Measurements from ENCODE around the gene OR2S2. TPM values are rescaled to one million over a fixed set of nuclear protein-coding genes. Genes with fewer than 3 reads are reported as not detected.
A peak's percentile ranks its signal among the peaks of the same experiment; 100 is the strongest.
"Not testable (repeated sequence)": the region's sequence is repeated elsewhere in the genome, so short reads cannot be mapped to it uniquely, and the experiment has no call there.

Gene OR2S2
- total RNA-seq, 3 donors from 2014 or later = not detected

DNA sequence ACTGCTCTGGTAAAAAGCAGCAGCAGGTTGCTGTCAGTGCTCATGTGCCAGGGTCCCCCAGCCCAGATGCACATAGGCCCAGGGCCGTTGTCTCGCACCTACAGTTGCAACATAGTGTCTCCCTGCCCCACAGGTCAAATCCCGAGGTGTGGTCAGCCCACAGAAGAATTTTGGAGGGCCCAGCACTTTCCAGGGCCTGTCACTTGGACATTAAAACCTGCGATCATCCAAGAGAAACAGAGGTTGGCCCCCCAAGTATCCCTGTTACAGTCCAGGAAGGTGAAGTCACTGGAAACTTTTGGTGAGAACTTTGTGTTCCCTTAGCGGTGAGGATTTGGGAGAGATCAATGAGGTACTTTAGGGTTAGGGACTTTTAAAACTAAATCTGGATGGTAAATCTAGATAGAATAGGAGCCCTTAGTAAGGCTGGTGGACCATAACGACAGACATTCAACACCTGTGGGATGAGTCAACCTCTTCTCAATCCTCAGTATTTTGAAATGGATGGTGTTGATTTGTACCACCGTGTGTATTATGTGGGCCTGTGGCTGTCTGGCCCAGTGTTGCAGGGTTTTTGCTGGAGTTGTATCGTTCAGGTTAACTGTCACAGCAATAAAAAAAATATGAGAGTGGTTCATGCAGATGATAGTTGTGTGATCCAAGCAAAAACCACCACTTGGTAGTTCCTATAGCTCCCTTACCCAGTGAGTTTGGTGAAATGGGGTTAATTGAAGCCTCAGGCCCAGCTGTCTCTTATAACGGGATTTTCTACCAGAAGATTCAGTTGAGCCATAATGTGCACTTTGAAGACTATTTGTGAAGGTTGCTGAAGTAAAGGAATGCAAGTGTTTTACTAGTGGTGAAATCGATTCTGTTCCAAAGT is 19.2 kb downstream of the OR2S2 start:
- H3K4me3 ChIP-seq = no peak overlapping the region
- H3K36me3 ChIP-seq = no peaks in the 10 kb centered on the region
- H3K27ac ChIP-seq = peak overlapping the region in 1 of 2 donors; percentile 19
- no peak for DNase-seq (ENCODE audit: low spot score in 2 of 2)
- intact Hi-C loops (cut with DNase I; ENCODE audit: low total_unique reads) = no loop called here
- no peaks in the 10 kb centered on the region for H3K9me3 ChIP-seq
- no peaks in the 10 kb centered on the region for H3K27me3 ChIP-seq
- TF ChIP-seq POLR2AphosphoS5 (IDR thresholded peaks at IDR 0.05) (no peak), POLR2A (IDR thresholded peaks at IDR 0.05) (no peak)
- TF ChIP-seq, protein P1, sequence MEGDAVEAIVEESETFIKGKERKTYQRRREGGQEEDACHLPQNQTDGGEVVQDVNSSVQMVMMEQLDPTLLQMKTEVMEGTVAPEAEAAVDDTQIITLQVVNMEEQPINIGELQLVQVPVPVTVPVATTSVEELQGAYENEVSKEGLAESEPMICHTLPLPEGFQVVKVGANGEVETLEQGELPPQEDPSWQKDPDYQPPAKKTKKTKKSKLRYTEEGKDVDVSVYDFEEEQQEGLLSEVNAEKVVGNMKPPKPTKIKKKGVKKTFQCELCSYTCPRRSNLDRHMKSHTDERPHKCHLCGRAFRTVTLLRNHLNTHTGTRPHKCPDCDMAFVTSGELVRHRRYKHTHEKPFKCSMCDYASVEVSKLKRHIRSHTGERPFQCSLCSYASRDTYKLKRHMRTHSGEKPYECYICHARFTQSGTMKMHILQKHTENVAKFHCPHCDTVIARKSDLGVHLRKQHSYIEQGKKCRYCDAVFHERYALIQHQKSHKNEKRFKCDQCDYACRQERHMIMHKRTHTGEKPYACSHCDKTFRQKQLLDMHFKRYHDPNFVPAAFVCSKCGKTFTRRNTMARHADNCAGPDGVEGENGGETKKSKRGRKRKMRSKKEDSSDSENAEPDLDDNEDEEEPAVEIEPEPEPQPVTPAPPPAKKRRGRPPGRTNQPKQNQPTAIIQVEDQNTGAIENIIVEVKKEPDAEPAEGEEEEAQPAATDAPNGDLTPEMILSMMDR (IDR thresholded peaks at IDR 0.05) = no peak
- no peaks in the 10 kb centered on the region for H3K4me1 ChIP-seq

GRCh38 chr9:35937227-35937626 is 20.7 kb downstream of the OR2S2 start:
- no peak for TF ChIP-seq POLR2AphosphoS5 (IDR thresholded peaks at IDR 0.05)
- TF ChIP-seq POLR2A (IDR thresholded peaks at IDR 0.05) = no peak
- TF ChIP-seq, protein P1 (IDR thresholded peaks at IDR 0.05) = no peak
- Histone ChIP-seq H3K9me3 (no peaks in the 10 kb centered on the region), H3K27me3 (no peaks in the 10 kb centered on the region), H3K4me3 (no peak overlapping the region), H3K36me3 (no peaks in the 10 kb centered on the region), H3K27ac (no peak overlapping the region), H3K4me1 (no peaks in the 10 kb centered on the region)
- DNase-seq (ENCODE audit: low spot score in 2 of 2) = no peak
- intact Hi-C loops (cut with DNase I; ENCODE audit: low total_unique reads) = no loop called here

DNA sequence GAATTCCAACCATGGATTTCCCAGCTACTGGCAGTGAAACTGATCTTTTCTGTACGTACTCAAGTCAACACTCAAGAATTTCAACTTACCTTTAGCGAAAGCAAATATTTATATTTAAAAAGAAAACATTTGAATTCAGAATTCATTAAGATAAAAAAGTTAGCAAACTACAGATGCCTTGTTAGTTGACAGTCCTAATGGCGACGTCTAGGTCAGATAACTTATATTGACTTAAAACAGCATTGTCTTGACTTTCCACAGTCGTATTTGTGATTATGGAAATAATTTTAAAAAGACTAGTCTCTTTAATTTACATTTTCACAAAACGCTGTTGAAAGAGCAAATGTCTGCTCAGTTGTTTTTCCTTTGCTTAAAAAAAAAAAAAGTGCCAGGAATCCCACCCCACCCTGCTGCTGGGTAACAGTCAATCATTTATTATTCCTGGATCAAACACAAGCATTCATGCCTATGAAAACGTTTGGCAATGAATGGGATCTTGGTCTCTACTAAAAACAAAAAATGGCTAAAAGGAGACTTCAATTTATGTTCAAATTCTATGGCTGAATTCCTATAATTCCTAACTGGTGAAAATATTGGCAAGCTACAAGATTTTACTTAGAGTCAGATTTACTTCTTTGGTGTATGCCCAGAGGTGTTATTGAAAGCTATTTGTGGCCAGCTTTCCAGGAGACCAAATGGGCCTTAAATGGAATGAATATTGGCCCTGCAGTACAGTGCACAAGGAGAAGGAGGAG is 22.0 kb downstream of the OR2S2 start:
- intact Hi-C loops (cut with DNase I; ENCODE audit: low total_unique reads) = no loop called here
- H3K4me3 ChIP-seq = no peak overlapping the region
- no peak for TF ChIP-seq POLR2AphosphoS5 (IDR thresholded peaks at IDR 0.05)
- TF ChIP-seq, protein P1 (IDR thresholded peaks at IDR 0.05) = no peak
- TF ChIP-seq POLR2A (IDR thresholded peaks at IDR 0.05) = no peak
- H3K36me3 ChIP-seq = no peaks in the 10 kb centered on the region
- H3K27me3 ChIP-seq = no peaks in the 10 kb centered on the region
- no peak overlapping the region for H3K27ac ChIP-seq
- no peak for DNase-seq (ENCODE audit: low spot score in 2 of 2)
- no peaks in the 10 kb centered on the region for H3K4me1 ChIP-seq
- no peaks in the 10 kb centered on the region for H3K9me3 ChIP-seq

GRCh38 chr9:35935261-35935660 is 22.7 kb downstream of the OR2S2 start:
- H3K36me3 ChIP-seq = no peaks in the 10 kb centered on the region
- DNase-seq (ENCODE audit: low spot score in 2 of 2) = no peak
- intact Hi-C loops (cut with DNase I; ENCODE audit: low total_unique reads) = no loop called here
- H3K4me1 ChIP-seq = no peaks in the 10 kb centered on the region
- no peaks in the 10 kb centered on the region for H3K9me3 ChIP-seq
- H3K27ac ChIP-seq = no peak overlapping the region
- no peaks in the 10 kb centered on the region for H3K27me3 ChIP-seq
- H3K4me3 ChIP-seq = no peak overlapping the region
- TF ChIP-seq, protein P1 (IDR thresholded peaks at IDR 0.05) = no peak
- TF ChIP-seq POLR2AphosphoS5 (IDR thresholded peaks at IDR 0.05) = no peak
- no peak for TF ChIP-seq POLR2A (IDR thresholded peaks at IDR 0.05)

DNA sequence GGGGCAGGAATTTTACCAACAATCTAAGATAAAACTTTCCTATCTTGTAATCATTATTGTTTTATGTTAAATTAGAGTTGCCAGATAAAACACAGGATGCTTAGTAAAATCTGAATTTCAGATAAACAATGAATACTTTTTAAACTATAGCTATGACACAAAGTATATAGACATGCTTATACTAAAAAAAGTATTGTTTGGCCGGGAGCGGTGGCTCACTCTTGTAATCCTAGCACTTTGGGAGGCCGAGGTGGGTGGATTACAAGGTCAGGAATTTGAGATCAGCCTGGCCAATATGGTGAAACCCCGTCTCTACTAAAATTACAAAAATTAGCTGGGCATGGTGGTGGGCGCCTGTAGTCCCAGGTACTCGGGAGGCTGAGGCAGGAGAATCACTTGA is 23.9 kb downstream of the OR2S2 start:
- H3K27me3 ChIP-seq; intact Hi-C loops (cut with DNase I; ENCODE audit: low total_unique reads); H3K4me3 ChIP-seq; H3K9me3 ChIP-seq; H3K36me3 ChIP-seq; H3K27ac ChIP-seq; DNase-seq (ENCODE audit: low spot score in 2 of 2); H3K4me1 ChIP-seq: not testable (repeated sequence)
